Activated effector memory CD4-positive, alpha-beta T cell treated with Interleukin-2 at 50 U/mL for 16 hours (primary cell): Measurements from ENCODE around the gene DNAJC17.

Experiments
- DNase-seq: peaks from one replicate; pipeline ENCODE4 v3.0.0-alpha.2; 2020

DNAJC17 gene

DNA sequence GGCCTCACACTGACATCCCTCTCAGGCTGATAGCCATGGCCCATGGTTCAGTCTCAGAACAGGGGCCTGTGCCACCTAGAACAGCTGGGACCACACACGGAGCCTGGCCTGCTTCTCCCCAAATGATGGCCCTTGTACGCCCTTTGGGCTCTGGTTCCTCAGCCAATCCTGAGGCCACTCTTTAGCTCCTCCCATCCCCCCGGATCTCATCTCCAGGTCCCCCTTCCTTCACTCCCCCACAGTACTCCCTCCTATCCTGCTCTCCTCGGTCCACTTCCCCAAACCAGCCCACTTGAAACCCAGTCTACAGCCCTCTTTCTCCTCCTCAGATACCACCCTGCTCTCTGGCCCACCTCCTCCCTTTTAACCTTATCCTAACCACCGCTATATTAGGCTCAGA lies 18.2 kb downstream of the DNAJC17 start:
- DNase-seq, result no peak

GRCh38 chr15:40787991-40788390 lies 19.3 kb downstream of the DNAJC17 start:
- DNase-seq, result no peak

- peak; percentile 29 for DNase-seq
These were observed 19.9 kb downstream of the DNAJC17 start for GRCh38 chr15:40787344-40787841.

DNA sequence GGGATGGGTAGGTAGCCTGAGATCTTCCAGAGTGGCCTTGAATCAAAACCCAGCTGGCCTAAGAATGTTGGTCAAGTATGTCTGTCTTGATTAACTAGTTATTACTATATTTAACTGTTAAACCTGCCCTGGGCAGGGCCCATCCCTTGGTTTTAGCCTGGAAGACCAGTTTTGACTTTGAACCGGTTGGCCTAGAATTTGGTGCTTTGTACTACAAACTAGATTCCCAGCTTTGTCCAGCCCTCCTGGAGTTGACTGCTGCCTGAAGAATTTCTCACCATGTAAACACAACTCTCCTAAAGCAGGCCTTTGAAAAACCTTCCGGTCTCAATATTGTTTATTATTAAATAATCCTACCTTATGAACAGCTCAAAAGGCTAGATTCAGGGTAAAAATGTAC lies 21.5 kb downstream of the DNAJC17 start:
- DNase-seq, result no peak

DNA sequence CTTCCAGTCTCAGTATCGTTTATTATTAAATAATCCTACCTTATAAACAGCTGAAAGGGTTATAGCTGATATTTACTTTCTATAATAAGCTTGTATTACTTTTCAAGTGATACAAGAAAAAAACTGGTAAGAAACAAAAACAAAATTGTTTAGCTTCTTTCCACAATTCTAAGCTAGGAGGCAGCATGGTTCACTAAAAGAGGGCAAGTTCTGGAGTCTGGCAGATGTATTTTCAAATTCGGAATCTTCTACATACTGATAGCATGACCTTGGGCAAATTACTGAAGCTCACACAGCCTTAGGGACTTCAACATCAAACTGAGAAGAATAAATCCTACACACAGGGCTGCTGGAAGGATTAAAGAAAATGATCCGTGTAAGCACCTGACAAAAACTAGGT lies 22.1 kb downstream of the DNAJC17 start:
- no peak for DNase-seq

- peak; percentile 67 for DNase-seq
These were observed 24.6 kb downstream of the DNAJC17 start for GRCh38 chr15:40782609-40783227.

GRCh38 chr15:40776537-40777141 lies 30.6 kb downstream of the DNAJC17 start:
- DNase-seq, result no peak

GRCh38 chr15:40775740-40776536 lies 31.3 kb downstream of the DNAJC17 start:
- no peak for DNase-seq

- DNase-seq, result no peak
These were observed 32.3 kb downstream of the DNAJC17 start for GRCh38 chr15:40775007-40775406.

DNA sequence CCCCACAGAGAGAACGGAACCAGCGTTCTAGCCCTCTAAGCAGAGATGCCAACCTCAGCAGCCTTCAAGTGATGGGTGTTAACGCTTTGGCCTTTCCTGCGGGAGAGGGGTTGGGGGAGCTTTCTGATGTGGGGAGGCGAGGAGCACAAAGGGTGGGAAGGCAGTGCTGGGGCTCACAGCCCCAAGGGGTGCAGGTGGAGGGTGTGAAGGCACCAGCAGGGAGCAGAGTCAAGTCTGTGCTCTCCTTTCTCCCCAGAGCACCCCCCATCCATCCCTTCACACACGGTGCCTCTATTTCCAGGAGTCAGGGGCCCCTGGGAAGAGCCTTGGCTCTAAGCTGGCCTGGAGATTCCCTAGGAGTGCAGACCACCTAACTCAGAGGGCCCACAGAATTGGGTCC lies 33.4 kb downstream of the DNAJC17 start:
- DNase-seq, result no peak

DNA sequence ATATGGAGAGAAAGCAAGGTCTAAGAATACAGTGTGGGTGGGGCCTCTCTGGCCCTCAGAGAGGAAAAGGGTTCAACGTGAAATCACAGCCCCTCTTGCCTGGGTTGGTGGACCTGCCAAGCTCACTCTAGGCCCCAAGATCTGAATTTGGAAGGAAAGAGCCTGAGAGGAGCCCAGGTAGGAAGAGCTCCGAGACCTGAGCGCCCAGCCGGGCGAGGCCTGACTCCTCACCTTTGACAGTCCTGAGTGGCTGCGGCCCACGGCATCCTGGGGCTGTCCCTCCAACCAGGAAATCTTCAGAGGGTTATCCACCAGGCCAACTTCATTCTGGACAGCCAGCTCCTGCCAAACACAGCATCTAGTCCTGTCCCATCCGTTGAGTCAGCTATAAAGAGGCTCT lies 33.8 kb downstream of the DNAJC17 start:
- no peak for DNase-seq

- no peak for DNase-seq
These were observed 35.3 kb downstream of the DNAJC17 start for GRCh38 chr15:40772014-40772413.

GRCh38 chr15:40771242-40771641 lies 36.0 kb downstream of the DNAJC17 start:
- DNase-seq, result no peak

- no peak for DNase-seq
These were observed 37.0 kb downstream of the DNAJC17 start for GRCh38 chr15:40770147-40770721.

GRCh38 chr15:40769274-40770146 lies 37.8 kb downstream of the DNAJC17 start, which contains the start of gene C15orf62:
C15orf62 (plus strand) TSS chr15:40769980; CDS start chr15:40770496, 516 bp downstream.
- no peak for DNase-seq

GRCh38 chr15:40768521-40769273 lies 38.6 kb downstream of the DNAJC17 start:
- no peak for DNase-seq

- no peak for DNase-seq
These were observed 39.3 kb downstream of the DNAJC17 start for GRCh38 chr15:40767838-40768500.

GRCh38 chr15:40766906-40767837 lies 40.1 kb downstream of the DNAJC17 start:
- no peak for DNase-seq

DNA sequence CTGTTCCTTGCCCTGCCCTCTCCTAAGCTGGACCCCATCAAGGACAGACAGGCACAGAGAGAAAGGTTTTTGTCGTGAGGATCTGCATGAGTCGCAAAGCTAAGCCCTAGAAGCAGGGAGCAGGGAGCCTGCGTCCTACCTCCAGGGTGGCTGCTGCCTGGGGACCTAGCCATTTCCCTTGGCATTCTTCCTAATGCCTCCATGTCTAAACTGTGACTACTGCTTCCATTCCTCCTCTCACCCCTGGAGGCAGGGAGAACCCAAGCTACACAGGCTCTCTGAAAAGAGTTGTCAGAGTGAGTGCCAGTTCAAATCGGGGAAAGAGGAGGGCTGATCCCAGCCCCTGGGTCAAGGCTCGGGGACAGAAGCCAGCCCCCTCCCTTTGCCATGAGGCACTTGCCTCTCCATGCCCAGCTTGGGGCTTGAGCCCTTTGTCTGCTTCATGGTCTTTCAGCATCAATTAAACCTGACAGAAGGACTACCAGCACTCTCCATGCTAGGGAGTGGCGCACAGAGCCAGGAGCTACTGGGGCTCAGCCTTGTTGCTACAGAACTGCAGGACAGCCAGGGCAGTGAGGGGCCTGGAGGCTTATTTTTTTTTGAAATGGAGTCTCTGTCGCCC lies 41.0 kb downstream of the DNAJC17 start:
- DNase-seq, result no peak
